PC-3 (cell line): ENCODE measurements around the gene PANK4.

ENCODE experiments used
- EZH2 ChIP-seq: fragments of 300-600 bp; sonication (generic); IDR thresholded peaks from one replicate; pipeline ENCODE4 v1.6.1; 2017; ENCODE audit warnings: antibody characterized with exemption, mild to moderate bottlenecking, low read length; ENCODE audit not compliant: unreplicated experiment
- TF ChIP-seq, protein P1 (sequence below): fragments of 300-600 bp; sonication (generic); conservative IDR thresholded peaks from 2 replicates; pipeline ENCODE4 v1.5.1; 2017; ENCODE audit warnings: antibody characterized with exemption, low read depth, mild to moderate bottlenecking, low read length

DNA sequence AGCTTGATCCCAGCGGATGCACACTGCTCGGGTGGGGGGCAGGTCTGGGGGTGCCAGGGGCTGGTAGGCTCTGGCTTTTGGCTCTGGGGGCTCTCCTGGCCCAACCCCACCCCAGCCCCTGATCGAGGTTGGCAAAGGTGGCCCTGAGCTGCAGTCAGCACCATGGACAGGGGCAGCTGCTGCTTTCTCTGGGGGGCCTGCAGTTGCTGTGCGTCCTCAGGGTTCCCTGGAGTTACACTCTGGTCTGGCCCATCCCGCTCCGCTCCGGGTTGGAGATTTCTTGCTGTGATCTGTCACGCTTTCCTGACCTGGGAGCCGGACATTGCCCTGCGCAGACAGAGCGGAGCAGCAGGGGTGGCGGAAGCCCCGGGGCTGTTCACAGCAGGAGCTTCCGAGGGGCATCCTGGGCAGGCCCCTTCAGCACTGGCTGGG lies 58.3 kb downstream of the PANK4 start:
- TF ChIP-seq, protein P1, sequence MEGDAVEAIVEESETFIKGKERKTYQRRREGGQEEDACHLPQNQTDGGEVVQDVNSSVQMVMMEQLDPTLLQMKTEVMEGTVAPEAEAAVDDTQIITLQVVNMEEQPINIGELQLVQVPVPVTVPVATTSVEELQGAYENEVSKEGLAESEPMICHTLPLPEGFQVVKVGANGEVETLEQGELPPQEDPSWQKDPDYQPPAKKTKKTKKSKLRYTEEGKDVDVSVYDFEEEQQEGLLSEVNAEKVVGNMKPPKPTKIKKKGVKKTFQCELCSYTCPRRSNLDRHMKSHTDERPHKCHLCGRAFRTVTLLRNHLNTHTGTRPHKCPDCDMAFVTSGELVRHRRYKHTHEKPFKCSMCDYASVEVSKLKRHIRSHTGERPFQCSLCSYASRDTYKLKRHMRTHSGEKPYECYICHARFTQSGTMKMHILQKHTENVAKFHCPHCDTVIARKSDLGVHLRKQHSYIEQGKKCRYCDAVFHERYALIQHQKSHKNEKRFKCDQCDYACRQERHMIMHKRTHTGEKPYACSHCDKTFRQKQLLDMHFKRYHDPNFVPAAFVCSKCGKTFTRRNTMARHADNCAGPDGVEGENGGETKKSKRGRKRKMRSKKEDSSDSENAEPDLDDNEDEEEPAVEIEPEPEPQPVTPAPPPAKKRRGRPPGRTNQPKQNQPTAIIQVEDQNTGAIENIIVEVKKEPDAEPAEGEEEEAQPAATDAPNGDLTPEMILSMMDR: no peak
- no peak for TF ChIP-seq EZH2
